Kidney capillary endothelial cell (primary cell): ENCODE measurements around the gene PTOV1.

Experiments used
- DNase-seq: peaks from one replicate; pipeline ENCODE4 v3.0.0-alpha.2; 2018; ENCODE audit warnings: low spot score

PTOV1 gene

GRCh38 chr19:49844138-49845095 is 6.5 kb upstream of the PTOV1 start:
- no peak for DNase-seq

GRCh38 chr19:49845414-49845813 is 5.5 kb upstream of the PTOV1 start:
- no peak for DNase-seq

GRCh38 chr19:49846408-49846807 is 4.6 kb upstream of the PTOV1 start:
- DNase-seq = no peak

GRCh38 chr19:49847731-49848696 is 2.9 kb upstream of the PTOV1 start:
- DNase-seq = no peak

GRCh38 chr19:49848938-49849337 is 2.0 kb upstream of the PTOV1 start:
- no peak for DNase-seq

GRCh38 chr19:49849433-49850220 is 1.3 kb upstream of the PTOV1 start:
- DNase-seq = no peak

- DNase-seq = no peak
Measured at GRCh38 chr19:49850221-49850486, 805 bp upstream of the PTOV1 start.

- DNase-seq = no peak
Measured at GRCh38 chr19:49851456-49852259, 699 bp downstream of the PTOV1 start.

- DNase-seq = no peak
Measured at GRCh38 chr19:49852631-49853126, 1.7 kb downstream of the PTOV1 start.

- no peak for DNase-seq
Measured at GRCh38 chr19:49853852-49854377, 3.0 kb downstream of the PTOV1 start.

GRCh38 chr19:49854378-49855263 is 3.7 kb downstream of the PTOV1 start:
- DNase-seq = no peak

GRCh38 chr19:49855277-49855675 is 4.3 kb downstream of the PTOV1 start:
- no peak for DNase-seq

GRCh38 chr19:49855676-49856573 is 5.0 kb downstream of the PTOV1 start:
- DNase-seq = no peak

GRCh38 chr19:49856574-49857021 is 5.6 kb downstream of the PTOV1 start:
- no peak for DNase-seq

GRCh38 chr19:49857061-49857837 is 6.3 kb downstream of the PTOV1 start:
- no peak for DNase-seq

- DNase-seq = no peak
Measured at GRCh38 chr19:49857838-49858087, 6.8 kb downstream of the PTOV1 start.

GRCh38 chr19:49858088-49858985 is 7.4 kb downstream of the PTOV1 start:
- DNase-seq = no peak
